Osteoblast (primary cell): Measurements from ENCODE around the gene SLC50A1. TPM values are rescaled to one million over a fixed set of nuclear protein-coding genes. Genes with fewer than 3 reads are reported as not detected.

Source experiments
- DNase-seq: peaks from one replicate; pipeline ENCODE4 v3.0.0; 2011; ENCODE audit warnings: low spot score, mixed read lengths; ENCODE audit not compliant: insufficient read length; ENCODE audit errors: missing footprints
- H2AFZ ChIP-seq: 2 replicates; pipeline ENCODE4 v1.6.0; 2011; ENCODE audit warnings: mild to moderate bottlenecking, low read length
- H3K27ac ChIP-seq: 2 replicates; pipeline ENCODE4 v1.5.1; 2011; ENCODE audit warnings: mild to moderate bottlenecking, low read depth, low read length, moderate library complexity
- H3K27me3 ChIP-seq: 2 replicates; pipeline ENCODE4 v1.6.0; 2012; ENCODE audit warnings: mild to moderate bottlenecking, control low read depth, inconsistent platforms, low read length, moderate library complexity; ENCODE audit not compliant: insufficient read depth
- H3K36me3 ChIP-seq: 2 replicates; pipeline ENCODE4 v1.5.1; 2011; ENCODE audit warnings: mild to moderate bottlenecking, low read length, control low read depth, moderate library complexity; ENCODE audit not compliant: insufficient read depth
- H3K4me1 ChIP-seq: 2 replicates; pipeline ENCODE4 v1.5.1; 2011; ENCODE audit warnings: mild to moderate bottlenecking, low read length, control low read depth, moderate library complexity; ENCODE audit not compliant: insufficient read depth
- H3K4me2 ChIP-seq: 2 replicates; pipeline ENCODE4 v1.6.0; 2011; ENCODE audit warnings: mild to moderate bottlenecking, low read length; ENCODE audit not compliant: insufficient read depth
- H3K4me3 ChIP-seq: fragments of 200-600 bp; sonication (generic); 3 replicates; pipeline ENCODE4 v1.5.1; 2012; ENCODE audit warnings: mild to moderate bottlenecking, low read length, inconsistent platforms; ENCODE audit not compliant: insufficient read depth
- H3K79me2 ChIP-seq: 2 replicates; pipeline ENCODE4 v1.6.0; 2012; ENCODE audit warnings: mild to moderate bottlenecking, low read length, control low read depth, inconsistent platforms; ENCODE audit not compliant: insufficient read depth
- H3K9me3 ChIP-seq: 2 replicates; pipeline ENCODE4 v1.5.1; 2011; ENCODE audit warnings: low read depth, low read length, control low read depth
- H4K20me1 ChIP-seq: 2 replicates; pipeline ENCODE4 v1.6.0; 2012; ENCODE audit warnings: mild to moderate bottlenecking, low read length, control low read depth; ENCODE audit not compliant: insufficient read depth
- total RNA-seq: library from RNA; depleted of rRNA; stranded (reverse); fragments of >200 nt; gene quantifications from 2 replicates; pipeline ENCODE4 v1.2.3, GENCODE V29; 2012
- TF ChIP-seq, protein P1 (sequence below): IDR thresholded peaks from 2 replicates; pipeline ENCODE4 v1.5.1; 2011; ENCODE audit warnings: mild to moderate bottlenecking, low read depth, low read length, moderate library complexity; ENCODE audit errors: extremely low read depth

Gene SLC50A1
- total RNA-seq, 1 donor: 38.0 TPM

DNA sequence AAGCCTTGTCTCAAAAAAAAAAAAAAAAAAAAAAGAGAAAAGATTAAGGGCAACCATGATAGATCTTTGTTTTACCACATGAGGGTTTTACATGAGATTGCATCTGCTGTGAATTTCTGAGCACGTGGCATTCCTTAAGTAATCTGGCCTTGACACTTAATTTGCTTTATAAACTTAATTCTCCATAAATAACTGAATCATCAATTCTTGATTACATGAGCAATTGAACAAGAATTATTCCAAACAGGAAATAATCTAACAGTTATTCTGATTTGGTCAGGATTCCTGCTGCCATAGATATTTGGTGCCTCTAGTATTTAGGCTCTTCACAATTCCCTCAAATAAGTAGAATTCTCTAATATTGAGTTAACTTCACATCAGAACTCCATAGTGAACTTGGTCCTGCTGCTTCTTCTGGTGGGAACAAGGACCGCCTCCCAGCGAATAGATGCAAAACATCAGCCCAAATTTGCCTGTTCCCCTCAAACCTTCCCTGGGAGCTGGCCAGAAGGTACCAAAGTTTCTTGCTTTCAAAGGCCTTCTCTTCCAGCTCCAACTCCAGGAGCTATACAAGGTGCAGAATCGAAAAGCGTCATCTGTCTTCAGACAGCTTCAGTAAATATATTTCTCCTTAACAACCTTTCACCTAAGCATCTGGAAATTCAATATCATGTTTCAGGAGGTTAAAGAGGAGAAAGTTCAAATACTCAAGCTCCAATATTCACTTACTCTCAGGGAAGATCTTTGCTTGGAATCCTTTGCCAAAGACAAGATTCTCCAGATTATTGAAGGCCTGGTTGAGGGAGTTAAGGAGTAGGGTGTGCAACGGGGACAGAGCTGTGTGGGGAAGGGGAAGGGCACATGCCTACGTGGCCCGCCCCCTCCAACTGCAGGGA, 36.4 kb downstream of the SLC50A1 start:
- Histone ChIP-seq H3K4me1 (peaks cover 21% of the 10 kb centered on the region), H2AFZ (peak overlapping the region; percentile 88), H3K9me3 (no peaks in the 10 kb centered on the region), H3K4me2 (peak overlapping the region; percentile 89), H3K27me3 (no peaks in the 10 kb centered on the region), H3K4me3 (peak overlapping the region; percentile 87), H3K36me3 (peaks cover 26% of the 10 kb centered on the region), H3K79me2 (peaks cover 22% of the 10 kb centered on the region), H4K20me1 (peaks cover 14% of the 10 kb centered on the region), H3K27ac (peak overlapping the region; percentile 80)
- peak; percentile 46 for DNase-seq
- TF ChIP-seq, protein P1, sequence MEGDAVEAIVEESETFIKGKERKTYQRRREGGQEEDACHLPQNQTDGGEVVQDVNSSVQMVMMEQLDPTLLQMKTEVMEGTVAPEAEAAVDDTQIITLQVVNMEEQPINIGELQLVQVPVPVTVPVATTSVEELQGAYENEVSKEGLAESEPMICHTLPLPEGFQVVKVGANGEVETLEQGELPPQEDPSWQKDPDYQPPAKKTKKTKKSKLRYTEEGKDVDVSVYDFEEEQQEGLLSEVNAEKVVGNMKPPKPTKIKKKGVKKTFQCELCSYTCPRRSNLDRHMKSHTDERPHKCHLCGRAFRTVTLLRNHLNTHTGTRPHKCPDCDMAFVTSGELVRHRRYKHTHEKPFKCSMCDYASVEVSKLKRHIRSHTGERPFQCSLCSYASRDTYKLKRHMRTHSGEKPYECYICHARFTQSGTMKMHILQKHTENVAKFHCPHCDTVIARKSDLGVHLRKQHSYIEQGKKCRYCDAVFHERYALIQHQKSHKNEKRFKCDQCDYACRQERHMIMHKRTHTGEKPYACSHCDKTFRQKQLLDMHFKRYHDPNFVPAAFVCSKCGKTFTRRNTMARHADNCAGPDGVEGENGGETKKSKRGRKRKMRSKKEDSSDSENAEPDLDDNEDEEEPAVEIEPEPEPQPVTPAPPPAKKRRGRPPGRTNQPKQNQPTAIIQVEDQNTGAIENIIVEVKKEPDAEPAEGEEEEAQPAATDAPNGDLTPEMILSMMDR: no peak

DNA sequence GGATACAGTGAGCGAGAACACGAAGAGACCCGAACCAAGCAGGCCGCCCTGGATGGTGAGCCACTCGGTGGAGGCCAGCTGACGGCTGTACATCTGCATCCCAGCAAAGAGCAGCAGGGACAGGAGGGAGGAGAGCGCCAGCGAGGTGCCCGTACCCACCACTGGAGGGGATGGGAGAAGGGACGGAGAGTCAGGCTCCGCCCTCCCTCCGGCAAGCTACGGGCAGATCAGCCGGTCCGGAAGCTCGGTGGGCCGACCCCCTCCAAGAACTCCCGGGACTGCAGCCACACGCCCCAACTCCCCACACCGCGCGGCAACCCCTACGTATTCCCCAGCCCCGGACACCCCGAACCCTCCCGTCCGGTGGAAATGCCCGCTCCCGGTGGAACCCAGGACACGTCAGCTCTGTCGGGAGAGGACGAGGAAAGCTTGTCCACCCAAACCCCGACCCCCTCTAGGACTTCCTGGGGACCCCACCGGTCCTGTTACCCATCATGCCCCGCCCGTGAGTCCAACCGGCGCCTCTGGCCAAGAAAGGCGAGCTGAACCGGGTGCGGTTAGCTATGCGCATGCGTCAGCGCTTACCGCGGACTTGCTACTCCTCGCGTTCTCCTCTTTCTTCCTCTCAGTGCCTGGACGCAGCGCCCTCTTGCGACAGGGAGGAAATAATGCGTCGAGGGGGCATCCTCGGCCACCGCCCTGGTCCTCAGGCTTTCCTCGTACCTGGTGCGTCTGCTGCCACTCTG, 37.3 kb downstream of the SLC50A1 start, which contains the start of gene KRTCAP2:
TSS of gene KRTCAP2 (minus strand) at position 573 of the 746 bp plus-strand sequence. CDS start at position 493, 80 bp downstream.
- Histone ChIP-seq H3K27me3 (no peaks in the 10 kb centered on the region), H3K4me2 (peak within 1 kb of the TSS; percentile 89), H3K36me3 (peaks cover 26% of the 10 kb centered on the region), H3K27ac (peak within 1 kb of the TSS; percentile 80), H2AFZ (peak within 1 kb of the TSS; percentile 88), H3K9me3 (no peaks in the 10 kb centered on the region), H3K4me1 (peaks cover 17% of the 10 kb centered on the region), H3K79me2 (peaks cover 22% of the 10 kb centered on the region), H4K20me1 (peaks cover 14% of the 10 kb centered on the region), H3K4me3 (peak within 1 kb of the TSS; percentile 87)
- TF ChIP-seq, protein P1: peak; percentile 98
- peak; percentile 100 for DNase-seq

DNA sequence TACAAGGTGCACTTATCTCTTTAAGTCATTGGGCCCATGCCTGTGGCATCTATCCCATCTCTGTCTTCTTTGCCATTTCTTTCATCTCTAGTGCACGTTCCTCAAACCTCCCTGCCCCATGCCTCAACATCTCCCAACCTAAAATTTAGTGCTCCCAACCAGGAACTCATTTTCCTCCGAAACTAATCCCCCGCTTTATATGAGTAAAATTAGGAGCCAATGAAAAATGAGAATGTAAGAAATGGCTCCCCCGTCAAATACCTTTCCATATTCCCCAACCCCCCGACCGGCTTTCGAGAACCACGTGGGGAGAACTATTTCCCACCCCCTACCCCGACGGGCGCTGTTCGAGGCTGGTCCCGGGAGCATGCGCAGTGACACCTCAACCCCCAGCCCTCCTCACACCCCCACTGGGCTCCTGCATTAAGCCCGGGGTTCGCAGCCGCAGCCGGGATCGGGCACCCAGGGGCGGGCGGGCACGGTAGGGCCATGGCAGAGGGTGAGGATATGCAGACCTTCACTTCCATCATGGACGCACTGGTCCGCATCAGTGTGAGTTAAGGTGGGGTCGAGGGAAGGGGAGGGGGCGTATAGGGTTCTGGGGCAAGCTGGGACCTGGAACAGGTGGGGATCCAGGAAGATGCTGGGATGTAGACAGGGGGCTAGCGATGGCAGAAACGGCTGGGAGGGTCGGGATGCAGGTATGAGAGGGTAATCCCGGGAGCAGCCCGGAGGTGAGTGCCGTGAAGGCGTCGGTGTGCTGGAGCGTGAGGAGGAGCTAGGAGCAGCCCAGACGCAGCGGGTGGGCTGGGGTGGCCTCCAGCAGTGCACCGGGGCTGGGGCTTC, 38.0 kb downstream of the SLC50A1 start, which contains the start of gene TRIM46:
TSS of gene TRIM46 (plus strand) at position 372 of the 846 bp plus-strand sequence. CDS start at position 490, 118 bp downstream.
- peak; percentile 93 for DNase-seq
- TF ChIP-seq, protein P1: no peak
- peak within 1 kb of the TSS; percentile 80 for H3K27ac ChIP-seq

More for the DNA sequence above, 38.0 kb downstream of the SLC50A1 start, which contains the start of gene TRIM46:
- no peaks in the 10 kb centered on the region for H3K9me3 ChIP-seq
- H2AFZ ChIP-seq: peak within 1 kb of the TSS; percentile 88
- peaks cover 22% of the 10 kb centered on the region for H3K79me2 ChIP-seq
- H3K4me3 ChIP-seq: peak within 1 kb of the TSS; percentile 87
- H3K27me3 ChIP-seq: no peaks in the 10 kb centered on the region
- peaks cover 17% of the 10 kb centered on the region for H3K4me1 ChIP-seq
- peaks cover 23% of the 10 kb centered on the region for H3K36me3 ChIP-seq
- peak within 1 kb of the TSS; percentile 89 for H3K4me2 ChIP-seq
- H4K20me1 ChIP-seq: peaks cover 11% of the 10 kb centered on the region
